ENCODE data around the gene DDX18. TPM values are rescaled to one million over a fixed set of nuclear protein-coding genes. Genes with fewer than 3 reads are reported as not detected.

Gene DDX18
- total RNA-seq, 1 donor from 2014 or later = 77.4 TPM

Other genes with a start within 250 kb of the DDX18 start
- 46.6 TPM for gene CCDC93, start 199.4 kb downstream of the DDX18 start, total RNA-seq